ENCODE data around the gene SPEM3.

Gene SPEM3

DNA sequence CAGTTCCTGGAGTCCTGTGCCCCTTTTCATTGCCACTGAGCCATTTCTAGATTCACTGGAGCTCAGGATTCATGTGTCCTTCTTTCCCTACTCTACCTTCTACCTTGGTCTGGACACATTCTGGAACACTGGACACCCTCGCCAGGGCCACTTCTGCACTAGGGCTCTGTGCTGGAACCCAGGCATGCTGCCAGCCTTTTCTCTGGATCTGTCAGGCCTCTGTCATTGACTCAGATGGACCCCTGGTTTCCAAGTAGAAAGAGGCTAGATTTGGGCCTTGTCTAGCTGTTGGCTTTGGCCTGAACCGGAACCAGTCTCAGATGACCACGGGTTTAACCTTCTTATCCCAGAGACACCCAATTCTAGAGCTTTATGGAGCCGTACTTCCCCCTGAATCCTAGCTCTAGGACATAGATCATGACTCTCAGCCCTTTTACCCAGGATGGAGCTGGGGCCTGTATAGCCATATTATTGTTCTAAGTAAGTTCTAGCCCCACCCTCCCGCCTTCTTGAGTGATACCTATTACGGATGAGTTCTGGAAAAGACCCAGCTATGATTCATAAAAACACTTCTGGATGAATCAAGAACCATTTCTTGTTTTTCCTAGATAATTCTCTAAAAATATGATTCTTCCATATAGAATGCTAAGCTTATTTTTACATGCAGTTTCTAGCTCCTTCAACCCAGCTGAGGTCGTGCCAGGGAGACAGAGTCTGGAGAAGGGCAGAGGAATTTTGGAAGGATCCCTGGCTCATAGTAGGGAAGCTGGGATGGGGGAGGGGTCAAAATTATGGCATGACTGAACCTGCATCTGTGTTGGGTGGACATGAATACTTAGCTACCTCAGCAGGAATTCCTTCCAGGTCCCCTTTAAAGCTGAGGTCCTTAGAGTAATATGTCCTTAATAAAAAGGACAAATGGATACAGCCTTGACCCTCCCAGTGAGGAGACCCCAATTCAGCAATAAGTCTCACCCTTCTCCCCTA is 15.1 kb downstream of the SPEM3 start:
- Histone ChIP-seq H2BK12ac (ENCODE audit: low read length in 2 of 2) (no peak overlapping the region), H3K4me2 (ENCODE audit: low read length, poor library complexity, severe bottlenecking) (no peak overlapping the region), H2BK5ac (ENCODE audit: low read depth, low read length, poor library complexity, severe bottlenecking) (no peak overlapping the region), H3K27ac (ENCODE audit: low read length, poor library complexity, severe bottlenecking) (no peak overlapping the region), H3K36me3 (ENCODE audit: control insufficient read depth in 1 of 2, insufficient read depth in 2 of 2, low read depth in 1 of 2, low read length in 2 of 2) (no peaks in the 10 kb centered on the region), H3K9me3 (ENCODE audit: control insufficient read depth, low read length) (no peaks in the 10 kb centered on the region), H2AFZ (ENCODE audit: low read depth, low read length) (no peak overlapping the region), H3K4me1 (ENCODE audit: control insufficient read depth, insufficient read depth, low read depth, low read length) (peaks cover 33% of the 10 kb centered on the region), H3K4ac (ENCODE audit: low read depth in 1 of 2, low read length in 2 of 2) (no peak overlapping the region), H3K79me1 (replicated peaks; ENCODE audit: low read length, poor library complexity, severe bottlenecking) (peaks cover 1% of the 10 kb centered on the region), H2AK5ac (ENCODE audit: low read length, severe bottlenecking) (no peak overlapping the region), H3K9ac (ENCODE audit: low read length) (no peak overlapping the region), H4K8ac (ENCODE audit: low read length) (peak overlapping the region; percentile 19), H2BK15ac (ENCODE audit: low read depth, poor library complexity, severe bottlenecking) (peak overlapping the region; percentile 65), H3K27me3 (ENCODE audit: control insufficient read depth in 1 of 2, insufficient read depth in 1 of 2, low read length in 2 of 2) (peaks cover 48 to 65% of the 10 kb centered on the region in 2 experiments), H3K18ac (ENCODE audit: low read depth in 1 of 2, low read length in 2 of 2) (no peak overlapping the region), H3K23ac (ENCODE audit: low read length in 2 of 2) (no peak overlapping the region), H3K14ac (ENCODE audit: low read length in 2 of 2) (no peak overlapping the region), H2BK120ac (ENCODE audit: low read depth, low read length) (no peak overlapping the region), H4K91ac (ENCODE audit: low read length) (no peak overlapping the region), H3K4me3 (ENCODE audit: insufficient read depth in 1 of 2, low read depth in 1 of 2, low read length in 2 of 2) (no peak overlapping the region)
- no peak for DNase-seq
- WGBS: 67% methylated on average over 6 of the region's 7 CpGs

DNA sequence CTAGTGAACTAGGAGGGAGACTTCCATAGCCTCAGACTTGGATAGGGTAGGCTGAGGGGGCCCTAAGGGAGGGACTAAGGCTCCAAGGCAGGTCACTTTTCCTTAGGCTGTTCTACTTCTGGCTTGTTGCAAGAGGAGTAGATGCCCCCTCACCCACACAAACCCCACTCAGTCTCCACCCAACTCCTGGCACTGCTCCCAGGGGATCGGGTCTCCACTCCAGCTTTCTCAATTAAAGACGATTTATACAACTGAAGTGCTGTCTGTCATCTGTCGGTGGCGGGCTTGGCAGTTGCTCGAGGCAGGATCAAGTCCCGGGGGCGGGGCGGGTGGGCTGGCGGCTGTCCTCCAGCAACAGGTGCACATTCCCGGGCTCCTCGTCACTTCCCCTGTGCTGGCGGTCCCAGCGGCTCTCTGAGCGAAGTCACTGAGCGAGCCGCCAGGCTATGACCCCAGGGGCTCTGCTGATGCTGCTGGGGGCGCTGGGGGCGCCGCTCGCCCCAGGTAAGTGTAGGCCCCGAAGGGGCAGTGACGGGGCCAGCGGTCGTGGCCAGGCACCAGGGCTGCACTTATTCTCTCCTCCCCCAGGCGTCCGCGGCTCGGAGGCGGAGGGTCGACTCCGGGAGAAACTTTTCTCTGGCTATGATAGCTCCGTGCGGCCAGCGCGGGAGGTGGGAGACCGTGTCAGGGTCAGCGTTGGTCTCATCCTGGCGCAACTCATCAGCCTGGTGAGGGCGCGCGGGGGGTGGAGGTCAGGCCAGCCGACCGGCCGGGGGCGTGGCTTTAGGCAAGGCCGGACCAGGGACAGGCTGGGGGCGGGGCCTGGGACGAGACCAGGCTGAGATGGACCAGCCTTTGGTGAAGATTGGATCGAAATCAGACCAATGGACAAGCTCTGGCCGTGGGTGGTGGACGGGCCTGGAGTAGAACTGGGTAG is 16.3 kb downstream of the SPEM3 start, which contains the start of gene CHRNB1:
Gene CHRNB1, plus strand, starts transcription at position 380 of the 937 bp plus-strand sequence. Its CDS starts 67 bp downstream, at position 447.
- Histone ChIP-seq H3K4me2 (ENCODE audit: low read length, poor library complexity, severe bottlenecking) (peak within 1 kb of the TSS; percentile 84), H3K9ac (ENCODE audit: low read length) (peak within 1 kb of the TSS; percentile 41), H3K18ac (ENCODE audit: low read depth in 1 of 2, low read length in 2 of 2) (peak within 1 kb of the TSS; percentile 34 to 71), H3K27me3 (ENCODE audit: control insufficient read depth in 1 of 2, insufficient read depth in 1 of 2, low read length in 2 of 2) (peaks cover 39 to 56% of the 10 kb centered on the region in 2 experiments), H2AFZ (ENCODE audit: low read depth, low read length) (peak within 1 kb of the TSS; percentile 78), H4K91ac (ENCODE audit: low read length) (no peak within 1 kb of the TSS), H3K4me3 (ENCODE audit: insufficient read depth in 1 of 2, low read depth in 1 of 2, low read length in 2 of 2) (peak within 1 kb of the TSS; percentile 58 to 67), H3K27ac (ENCODE audit: low read length, poor library complexity, severe bottlenecking) (no peak within 1 kb of the TSS), H2BK15ac (ENCODE audit: low read depth, poor library complexity, severe bottlenecking) (no peak within 1 kb of the TSS), H3K14ac (ENCODE audit: low read length in 2 of 2) (no peak within 1 kb of the TSS), H2BK120ac (ENCODE audit: low read depth, low read length) (no peak within 1 kb of the TSS), H3K4me1 (ENCODE audit: control insufficient read depth, insufficient read depth, low read depth, low read length) (peaks cover 25% of the 10 kb centered on the region), H2AK5ac (ENCODE audit: low read length, severe bottlenecking) (no peak within 1 kb of the TSS), H3K4ac (ENCODE audit: low read depth in 1 of 2, low read length in 2 of 2) (no peak within 1 kb of the TSS), H2BK5ac (ENCODE audit: low read depth, low read length, poor library complexity, severe bottlenecking) (no peak within 1 kb of the TSS), H4K8ac (ENCODE audit: low read length) (peak within 1 kb of the TSS; percentile 40), H3K9me3 (ENCODE audit: control insufficient read depth, low read length) (no peaks in the 10 kb centered on the region), H3K36me3 (ENCODE audit: control insufficient read depth in 1 of 2, insufficient read depth in 2 of 2, low read depth in 1 of 2, low read length in 2 of 2) (no peaks in the 10 kb centered on the region), H3K23ac (ENCODE audit: low read length in 2 of 2) (peak within 1 kb of the TSS in 1 of 2 experiments; percentile 91), H3K79me1 (replicated peaks; ENCODE audit: low read length, poor library complexity, severe bottlenecking) (no peaks in the 10 kb centered on the region), H2BK12ac (ENCODE audit: low read length in 2 of 2) (peak within 1 kb of the TSS in 1 of 2 experiments; percentile 11)
- DNase-seq: peak; percentile 57
- 3% methylated on average over 51 of the region's 51 CpGs for WGBS

DNA sequence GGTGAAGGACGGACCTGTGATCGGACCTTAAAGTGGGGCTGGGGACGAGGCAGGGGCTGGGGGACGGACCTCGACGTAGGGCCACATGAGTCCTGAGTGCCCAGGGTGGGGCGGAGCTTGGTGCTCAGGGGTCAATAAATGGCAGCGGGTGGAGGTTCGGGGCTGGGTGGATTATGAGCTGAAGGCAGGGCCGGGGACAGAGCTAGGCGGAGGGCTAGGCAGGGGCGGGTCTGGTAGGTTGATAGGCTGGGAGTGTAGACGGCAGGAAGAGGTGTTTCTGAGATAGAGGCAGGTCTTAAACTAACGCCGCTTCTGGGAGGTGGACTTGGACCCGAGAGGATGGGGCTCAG is 16.9 kb downstream of the SPEM3 start:
- Histone ChIP-seq H3K4ac (ENCODE audit: low read depth in 1 of 2, low read length in 2 of 2) (no peak overlapping the region), H3K23ac (ENCODE audit: low read length in 2 of 2) (no peak overlapping the region), H3K18ac (ENCODE audit: low read depth in 1 of 2, low read length in 2 of 2) (peak overlapping the region in 1 of 2 experiments; percentile 71), H3K4me3 (ENCODE audit: insufficient read depth in 1 of 2, low read depth in 1 of 2, low read length in 2 of 2) (peak overlapping the region; percentile 58 to 67), H3K9me3 (ENCODE audit: control insufficient read depth, low read length) (no peaks in the 10 kb centered on the region), H2AK5ac (ENCODE audit: low read length, severe bottlenecking) (no peak overlapping the region), H2BK15ac (ENCODE audit: low read depth, poor library complexity, severe bottlenecking) (no peak overlapping the region), H3K36me3 (ENCODE audit: control insufficient read depth in 1 of 2, insufficient read depth in 2 of 2, low read depth in 1 of 2, low read length in 2 of 2) (no peaks in the 10 kb centered on the region), H2BK120ac (ENCODE audit: low read depth, low read length) (no peak overlapping the region), H3K4me1 (ENCODE audit: control insufficient read depth, insufficient read depth, low read depth, low read length) (peaks cover 20% of the 10 kb centered on the region), H3K9ac (ENCODE audit: low read length) (no peak overlapping the region), H3K14ac (ENCODE audit: low read length in 2 of 2) (no peak overlapping the region), H3K4me2 (ENCODE audit: low read length, poor library complexity, severe bottlenecking) (peak overlapping the region; percentile 84), H2BK12ac (ENCODE audit: low read length in 2 of 2) (no peak overlapping the region), H3K27ac (ENCODE audit: low read length, poor library complexity, severe bottlenecking) (no peak overlapping the region), H2AFZ (ENCODE audit: low read depth, low read length) (no peak overlapping the region), H4K91ac (ENCODE audit: low read length) (no peak overlapping the region), H4K8ac (ENCODE audit: low read length) (peak overlapping the region; percentile 33), H3K79me1 (replicated peaks; ENCODE audit: low read length, poor library complexity, severe bottlenecking) (no peaks in the 10 kb centered on the region), H2BK5ac (ENCODE audit: low read depth, low read length, poor library complexity, severe bottlenecking) (no peak overlapping the region), H3K27me3 (ENCODE audit: control insufficient read depth in 1 of 2, insufficient read depth in 1 of 2, low read length in 2 of 2) (peaks cover 39 to 51% of the 10 kb centered on the region in 2 experiments)
- no peak for DNase-seq
- WGBS: 8% methylated on average over 11 of the region's 16 CpGs

Measured in mesenchymal stem cell (in vitro differentiated cells and primary cell).